Glomerular visceral epithelial cell (primary cell): ENCODE data around the gene POP7.
A peak's percentile ranks its signal among the peaks of the same experiment; 100 is the strongest.
"Not testable (repeated sequence)": the region's sequence is repeated elsewhere in the genome, so short reads cannot be mapped to it uniquely, and the experiment has no call there.

ENCODE experiments used
- DNase-seq: peaks from one replicate; pipeline ENCODE4 v3.0.0-alpha.2; 2016; ENCODE audit errors: extremely low spot score

Gene POP7

DNA sequence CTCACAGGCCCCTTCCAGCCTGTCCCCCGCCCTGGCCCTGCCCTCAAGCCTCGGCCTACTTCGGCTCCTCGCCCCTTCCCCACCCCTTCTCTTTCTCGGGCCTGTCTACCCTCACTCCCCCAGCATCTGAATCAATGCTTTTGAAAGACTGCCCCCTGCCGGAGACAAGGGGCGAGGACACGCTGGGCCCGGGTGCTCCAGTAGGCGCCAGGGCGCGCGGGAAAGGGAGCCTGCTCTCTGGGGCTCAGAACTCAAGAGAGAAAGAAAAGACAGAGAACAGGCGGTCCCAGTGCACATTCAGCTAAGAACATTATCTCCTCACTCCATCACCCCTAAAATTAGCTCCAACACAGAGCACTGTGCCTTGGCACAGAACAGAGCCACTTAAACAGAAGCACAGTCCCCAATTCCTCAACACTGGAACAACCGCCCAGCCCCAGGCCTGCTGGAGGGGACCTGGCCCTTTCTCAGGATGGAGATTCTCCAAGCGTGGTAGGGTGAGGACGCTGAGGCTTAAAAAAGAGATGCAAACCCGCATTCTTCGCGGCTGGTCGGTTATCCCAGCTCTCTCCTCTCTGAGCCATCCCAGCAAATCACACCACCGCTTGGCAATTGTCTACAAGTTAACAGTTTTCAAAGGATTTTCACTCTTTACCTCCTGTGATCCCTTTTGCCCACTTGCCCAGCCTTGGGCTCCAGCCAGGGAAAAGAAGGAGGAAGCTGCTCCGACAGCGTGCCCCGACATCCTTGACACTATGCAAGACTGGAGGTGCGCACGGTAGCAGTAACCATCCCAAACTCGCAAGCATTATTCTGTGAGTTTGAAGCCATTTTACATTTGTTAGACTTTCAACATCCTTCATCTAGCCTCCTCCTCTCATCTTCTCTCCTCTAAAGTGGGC is 14.0 kb upstream of the POP7 start:
- peak; percentile 61 for DNase-seq

DNA sequence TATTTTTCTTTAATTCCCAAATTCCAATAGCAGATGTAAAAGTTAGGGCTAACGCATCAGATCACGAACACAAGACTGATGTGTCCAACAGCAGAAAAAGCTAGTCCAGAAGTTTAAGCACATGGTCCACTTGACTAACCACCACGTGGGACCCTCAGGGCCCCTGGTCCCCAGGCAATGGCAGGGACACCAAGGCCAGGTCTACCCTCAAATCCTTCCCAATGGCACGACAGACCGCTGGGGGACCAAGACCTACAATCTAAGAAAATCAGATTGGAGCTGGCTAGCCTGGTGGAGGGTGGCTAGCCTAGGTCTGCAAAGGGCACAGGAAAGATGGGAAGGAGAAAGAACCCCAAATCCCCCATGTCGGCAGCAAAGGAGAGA is 13.4 kb upstream of the POP7 start:
- DNase-seq: no peak

DNA sequence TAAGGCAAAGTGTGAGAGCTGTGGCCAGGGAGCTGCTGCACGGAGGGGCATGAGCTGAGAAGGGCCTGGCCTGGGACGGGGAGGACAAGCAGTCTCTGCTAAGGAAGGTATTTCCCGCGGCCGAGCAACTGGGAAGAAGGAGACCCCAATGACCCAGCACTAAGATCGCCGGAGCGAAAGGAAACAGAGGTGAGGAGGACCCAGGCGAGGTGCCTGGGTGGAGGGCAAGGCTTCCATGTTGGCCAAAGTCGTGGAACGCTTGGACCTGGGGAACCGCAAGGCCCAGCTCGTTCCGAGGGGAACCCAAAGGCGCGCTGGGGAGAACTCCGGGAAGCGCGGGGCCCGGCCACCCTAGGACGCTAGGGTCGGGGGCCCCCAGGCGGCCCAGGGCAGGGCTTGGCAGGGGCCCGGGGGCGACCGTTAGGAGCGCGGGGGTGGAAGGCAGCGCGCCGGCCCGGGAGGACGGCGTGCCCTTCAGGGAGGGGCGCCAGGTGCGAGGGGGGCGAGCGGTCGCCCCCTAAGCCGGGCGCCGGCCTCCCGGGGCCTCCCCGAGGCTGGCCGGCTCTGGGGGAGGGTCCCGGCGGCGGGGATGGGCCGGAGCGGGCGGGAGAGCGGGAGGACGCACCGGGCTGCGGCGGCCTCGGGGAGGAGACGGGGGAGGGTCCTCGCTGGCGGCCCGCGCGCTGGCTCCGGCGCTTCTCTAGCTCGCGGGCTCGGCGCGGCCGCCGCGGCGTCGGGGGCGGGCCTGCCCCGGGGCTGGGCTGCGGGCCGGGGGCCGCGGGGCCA is 12.4 kb upstream of the POP7 start:
- no peak for DNase-seq

DNA sequence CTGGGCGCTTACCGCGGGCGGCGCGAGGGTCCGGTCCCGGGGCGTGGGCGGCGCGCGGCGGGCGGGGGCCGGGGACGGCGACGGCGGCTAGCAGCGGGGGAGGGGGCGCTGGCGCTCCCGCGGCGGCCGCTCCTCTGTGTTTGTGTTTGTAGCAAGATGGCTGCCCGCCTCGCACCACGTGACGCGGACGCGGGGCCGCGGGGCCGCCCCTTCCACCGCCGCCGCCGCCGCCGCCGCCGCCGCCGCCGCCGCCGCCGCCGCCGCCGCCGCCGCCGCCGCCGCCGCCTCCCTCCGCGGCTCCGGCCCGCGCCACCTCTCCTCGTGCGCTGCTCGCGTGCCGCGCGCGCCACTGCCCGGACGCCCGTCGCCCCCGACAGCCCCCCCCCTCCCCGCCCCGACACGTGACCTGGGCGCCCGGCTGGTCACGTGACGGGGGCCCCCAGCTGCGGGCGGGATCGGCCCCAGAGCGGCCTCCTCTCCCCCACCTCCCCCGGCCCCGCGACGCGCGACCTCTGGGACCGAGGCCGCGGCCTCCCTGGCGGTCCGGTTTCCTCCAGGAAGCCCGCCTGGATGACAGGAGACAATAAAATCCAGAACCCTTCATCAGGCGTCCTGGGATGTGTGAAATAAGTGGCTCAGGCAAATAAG is 11.7 kb upstream of the POP7 start, which contains the start of gene GIGYF1:
Gene GIGYF1 (minus strand): TSS at position 153 of the 648 bp plus-strand sequence. CDS start 6,012 bp downstream, outside the sequence.
- DNase-seq: peak; percentile 66

DNA sequence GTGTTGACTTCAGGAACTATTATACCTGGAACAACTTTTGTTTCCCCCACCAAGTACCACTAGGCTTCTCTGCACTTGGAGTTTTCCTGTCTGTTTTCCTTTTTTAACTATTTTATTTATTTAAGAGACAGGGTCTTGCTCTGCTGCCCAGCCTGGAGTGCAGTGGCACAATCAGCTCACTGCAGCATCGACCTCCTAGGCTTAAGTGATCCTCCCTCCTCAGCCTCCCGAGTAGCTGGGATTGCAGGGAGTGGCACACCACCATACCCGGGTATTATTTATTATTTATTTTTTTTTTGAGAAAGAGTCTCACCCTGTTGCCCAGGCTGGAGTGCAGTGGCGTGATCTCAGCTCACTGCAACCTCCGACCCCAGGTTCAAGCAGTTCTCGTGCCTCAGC is 9.8 kb upstream of the POP7 start:
- DNase-seq: no peak

DNA sequence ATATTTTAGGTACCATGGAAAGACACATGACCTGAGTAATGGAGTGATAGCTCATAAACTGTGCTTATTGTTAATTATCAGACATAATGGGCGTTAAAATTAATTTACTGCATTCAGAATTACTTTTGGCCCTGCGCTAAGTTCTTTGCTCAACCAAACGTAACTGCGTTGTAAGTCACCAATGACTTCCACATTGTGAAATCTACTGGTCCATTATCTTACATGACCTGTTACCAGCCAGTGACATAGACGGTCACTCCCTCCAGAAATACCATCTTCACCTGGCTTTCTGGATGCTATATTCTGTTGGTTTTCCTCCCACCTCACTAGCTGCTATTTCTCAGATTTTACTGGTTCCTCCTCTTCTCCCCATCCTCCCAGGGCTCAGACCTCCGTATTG is 6.9 kb upstream of the POP7 start:
- DNase-seq: no peak

DNA sequence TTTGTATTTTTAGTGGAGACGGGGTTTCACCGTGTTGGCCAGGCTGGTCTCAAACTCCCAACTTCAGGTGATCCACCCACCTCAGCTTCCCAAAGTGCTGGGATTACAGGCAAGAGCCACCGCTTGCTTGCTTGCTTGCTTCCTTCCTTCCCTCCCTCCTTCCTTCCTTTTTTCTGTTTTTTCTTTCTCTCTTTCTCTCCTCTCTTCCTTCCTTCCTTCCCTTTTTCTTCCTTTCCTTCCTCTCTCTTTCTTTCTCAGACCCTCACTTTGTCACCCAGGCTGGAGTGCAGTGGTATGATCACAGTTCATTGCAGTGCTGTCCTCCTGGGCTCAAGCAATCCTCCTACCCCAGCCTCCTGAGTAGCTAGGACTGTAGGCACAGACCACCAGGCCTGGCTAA is 4.8 kb upstream of the POP7 start:
- not testable (repeated sequence) for DNase-seq

DNA sequence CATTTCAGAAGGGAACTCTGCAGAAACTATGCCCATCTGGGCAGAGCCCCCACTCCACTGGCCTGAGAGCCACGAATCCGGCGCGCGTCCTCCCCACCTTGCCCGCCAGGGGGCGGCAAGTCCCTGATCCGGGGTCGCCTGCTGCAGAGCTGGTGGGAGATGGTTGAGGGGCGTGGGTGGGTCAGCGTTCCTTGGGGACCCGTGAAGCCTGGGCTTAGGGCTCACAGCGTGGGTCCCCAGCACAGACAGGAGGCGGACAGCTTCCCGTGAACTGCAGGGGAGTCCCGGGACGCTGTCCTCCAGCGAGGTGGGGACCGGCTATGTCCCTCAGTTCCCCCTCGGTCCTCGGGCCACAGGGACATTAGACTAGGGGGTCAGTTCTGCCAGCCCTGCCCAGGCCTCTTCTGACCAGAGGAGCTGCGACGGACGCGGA is 585 bp upstream of the POP7 start:
- peak; percentile 70 for DNase-seq

DNA sequence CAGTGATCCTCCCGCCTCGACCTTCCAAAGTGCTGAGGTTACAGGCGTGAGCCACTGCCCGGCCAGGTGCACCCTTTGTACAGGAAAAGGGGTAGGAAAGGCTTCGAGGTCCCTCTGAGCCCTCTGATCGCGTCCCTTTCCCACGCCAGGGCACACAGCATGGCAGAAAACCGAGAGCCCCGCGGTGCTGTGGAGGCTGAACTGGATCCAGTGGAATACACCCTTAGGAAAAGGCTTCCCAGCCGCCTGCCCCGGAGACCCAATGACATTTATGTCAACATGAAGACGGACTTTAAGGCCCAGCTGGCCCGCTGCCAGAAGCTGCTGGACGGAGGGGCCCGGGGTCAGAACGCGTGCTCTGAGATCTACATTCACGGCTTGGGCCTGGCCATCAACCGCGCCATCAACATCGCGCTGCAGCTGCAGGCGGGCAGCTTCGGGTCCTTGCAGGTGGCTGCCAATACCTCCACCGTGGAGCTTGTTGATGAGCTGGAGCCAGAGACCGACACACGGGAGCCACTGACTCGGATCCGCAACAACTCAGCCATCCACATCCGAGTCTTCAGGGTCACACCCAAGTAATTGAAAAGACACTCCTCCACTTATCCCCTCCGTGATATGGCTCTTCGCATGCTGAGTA is 871 bp downstream of the POP7 start:
- no peak for DNase-seq

DNA sequence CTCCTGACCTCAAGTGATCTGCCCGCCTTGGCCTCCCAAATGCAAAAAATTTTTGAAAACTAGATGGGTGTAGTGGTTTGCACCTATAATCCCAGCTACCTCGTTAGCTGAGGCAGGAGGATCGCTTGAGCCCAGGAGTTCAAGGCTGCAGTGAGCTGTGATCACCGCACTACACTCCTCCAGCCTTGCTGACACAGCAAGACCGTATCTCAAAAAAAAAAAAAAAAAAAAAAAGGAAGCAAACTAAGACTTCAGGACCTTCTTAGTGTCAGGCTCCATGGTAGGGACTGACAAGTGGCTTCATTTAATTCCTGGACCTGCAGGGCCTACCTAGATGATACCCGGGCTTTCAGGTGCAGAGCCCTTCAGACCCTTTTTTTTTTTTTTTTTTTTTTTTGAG is 2.5 kb downstream of the POP7 start:
- no peak for DNase-seq

DNA sequence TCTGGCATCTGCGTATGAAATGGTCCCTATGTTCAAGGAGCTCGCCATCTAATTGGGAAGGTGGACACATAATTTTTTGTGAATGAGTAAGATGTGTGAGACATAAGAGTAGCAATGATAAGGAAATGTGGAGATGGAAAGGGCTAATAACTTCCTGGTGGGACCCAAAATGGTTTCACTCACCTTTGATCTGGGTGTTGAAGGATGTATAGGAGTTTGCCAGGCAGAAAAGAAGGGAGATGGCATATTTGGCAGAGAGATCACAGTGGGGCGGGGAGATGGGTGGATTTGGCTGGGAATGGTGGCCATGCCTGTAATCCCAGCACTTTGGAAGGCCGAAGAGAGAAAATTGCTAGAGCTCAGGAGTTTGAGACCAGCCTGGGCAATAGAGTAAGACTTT is 4.5 kb downstream of the POP7 start:
- no peak for DNase-seq

DNA sequence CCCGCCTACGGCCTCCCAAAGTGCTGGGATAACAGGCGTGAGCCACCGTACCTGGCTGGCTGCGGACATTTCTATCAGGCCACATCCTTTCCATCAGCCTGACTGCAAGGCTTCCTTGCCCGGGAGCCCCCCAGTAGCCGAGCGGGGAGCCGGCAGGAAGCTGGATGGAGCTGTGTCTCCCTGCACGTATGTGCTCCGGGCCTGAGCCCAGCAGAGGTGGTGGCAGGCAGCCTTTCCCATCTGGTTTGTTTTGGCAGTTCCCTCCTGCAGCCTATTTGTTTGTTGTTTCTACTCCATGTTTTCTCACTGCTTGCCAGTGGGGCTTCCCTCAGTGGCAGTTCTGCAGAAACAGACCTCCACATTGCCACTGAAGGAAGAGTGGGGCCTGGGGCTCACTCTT is 5.4 kb downstream of the POP7 start:
- no peak for DNase-seq

DNA sequence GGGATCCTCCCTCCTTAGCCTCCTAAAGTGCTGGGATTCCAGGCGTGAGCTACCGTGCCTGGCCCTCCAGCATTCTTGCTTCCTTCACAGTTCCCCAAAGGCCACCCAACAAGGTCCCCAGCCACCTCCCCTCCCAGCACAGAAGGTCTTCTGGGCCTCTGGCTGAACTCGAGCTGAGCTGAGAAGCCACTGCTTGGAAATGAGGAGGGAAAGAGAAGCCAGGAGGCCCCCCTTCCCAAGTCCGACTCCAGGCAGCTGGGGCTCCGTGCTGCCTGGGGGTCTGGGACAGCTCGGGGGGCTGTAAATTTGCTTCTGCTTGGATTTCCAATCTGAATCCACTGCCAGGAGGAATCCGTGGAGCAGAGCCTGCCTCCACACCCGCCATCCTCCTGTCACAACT is 8.8 kb downstream of the POP7 start:
- no peak for DNase-seq

DNA sequence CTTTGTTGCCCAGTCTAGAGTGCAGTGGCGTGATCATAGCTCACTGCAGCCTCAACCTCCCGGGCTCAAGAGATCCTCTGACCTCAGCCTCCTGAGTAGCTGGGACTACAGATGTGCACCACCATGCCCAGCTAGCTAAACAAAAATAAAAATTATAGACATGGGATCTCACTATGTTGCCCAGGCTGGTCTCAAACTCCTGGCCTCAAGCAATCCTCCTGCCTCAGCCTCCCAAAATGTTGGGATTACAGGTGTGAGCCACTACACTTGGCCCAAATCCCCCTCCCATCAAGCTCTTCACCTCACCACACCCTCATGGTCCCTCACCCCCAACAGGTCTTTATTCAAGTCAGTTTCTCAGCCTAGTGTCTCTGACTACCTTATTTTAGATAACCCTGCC is 11.2 kb downstream of the POP7 start:
- DNase-seq: not testable (repeated sequence)

DNA sequence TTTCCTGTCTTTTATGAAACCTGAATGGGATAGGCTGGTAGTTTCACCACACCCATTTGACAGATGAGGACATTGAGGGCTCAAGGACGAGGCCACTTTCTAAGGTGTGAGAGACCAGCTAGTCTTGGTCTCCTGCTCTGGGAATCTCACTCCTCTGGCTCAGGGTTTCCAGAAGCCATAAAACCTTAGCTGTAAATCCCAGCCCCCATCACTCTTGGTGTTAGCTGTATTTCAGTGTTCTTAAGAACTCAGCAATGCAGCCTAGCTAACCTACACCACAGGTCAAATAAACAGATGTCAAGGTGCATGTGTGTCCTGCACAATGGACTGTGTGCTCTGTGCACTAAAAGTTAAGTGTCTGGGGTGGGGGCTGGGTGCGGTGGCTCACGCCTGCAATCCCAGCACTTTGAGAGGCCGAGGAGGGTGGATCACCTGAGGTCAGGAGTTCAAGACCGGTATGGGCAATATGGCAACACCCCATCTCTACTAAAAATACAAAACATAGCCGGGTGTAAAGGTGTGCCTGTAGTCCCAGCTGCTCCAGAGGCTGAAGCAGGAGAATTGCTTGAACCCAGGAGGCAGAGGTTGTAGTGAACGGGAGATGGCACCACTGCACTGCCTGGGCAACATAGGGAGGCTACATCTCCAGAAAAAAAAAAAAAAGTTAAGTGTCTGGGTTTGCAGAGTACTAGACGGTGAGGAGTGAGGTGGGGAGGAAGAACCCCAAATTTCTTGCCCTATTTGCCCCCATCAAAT is 13.8 kb downstream of the POP7 start:
- no peak for DNase-seq

DNA sequence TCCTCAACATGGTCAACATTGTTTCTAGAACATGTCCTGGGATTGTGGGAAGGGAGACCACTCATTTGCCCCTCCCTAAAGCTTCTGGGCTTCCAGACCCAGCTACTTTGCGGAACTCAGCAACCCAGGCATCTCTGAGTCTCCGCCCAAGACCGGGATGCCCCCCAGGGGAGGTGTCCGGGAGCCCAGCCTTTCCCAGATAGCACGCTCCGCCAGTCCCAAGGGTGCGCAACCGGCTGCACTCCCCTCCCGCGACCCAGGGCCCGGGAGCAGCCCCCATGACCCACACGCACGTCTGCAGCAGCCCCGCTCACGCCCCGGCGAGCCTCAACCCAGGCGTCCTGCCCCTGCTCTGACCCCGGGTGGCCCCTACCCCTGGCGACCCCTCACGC is 14.4 kb downstream of the POP7 start, which contains the start of gene EPO:
Gene EPO (plus strand): TSS at position 190 of the 392 bp plus-strand sequence. CDS start 513 bp downstream, outside the sequence.
- no peak for DNase-seq

DNA sequence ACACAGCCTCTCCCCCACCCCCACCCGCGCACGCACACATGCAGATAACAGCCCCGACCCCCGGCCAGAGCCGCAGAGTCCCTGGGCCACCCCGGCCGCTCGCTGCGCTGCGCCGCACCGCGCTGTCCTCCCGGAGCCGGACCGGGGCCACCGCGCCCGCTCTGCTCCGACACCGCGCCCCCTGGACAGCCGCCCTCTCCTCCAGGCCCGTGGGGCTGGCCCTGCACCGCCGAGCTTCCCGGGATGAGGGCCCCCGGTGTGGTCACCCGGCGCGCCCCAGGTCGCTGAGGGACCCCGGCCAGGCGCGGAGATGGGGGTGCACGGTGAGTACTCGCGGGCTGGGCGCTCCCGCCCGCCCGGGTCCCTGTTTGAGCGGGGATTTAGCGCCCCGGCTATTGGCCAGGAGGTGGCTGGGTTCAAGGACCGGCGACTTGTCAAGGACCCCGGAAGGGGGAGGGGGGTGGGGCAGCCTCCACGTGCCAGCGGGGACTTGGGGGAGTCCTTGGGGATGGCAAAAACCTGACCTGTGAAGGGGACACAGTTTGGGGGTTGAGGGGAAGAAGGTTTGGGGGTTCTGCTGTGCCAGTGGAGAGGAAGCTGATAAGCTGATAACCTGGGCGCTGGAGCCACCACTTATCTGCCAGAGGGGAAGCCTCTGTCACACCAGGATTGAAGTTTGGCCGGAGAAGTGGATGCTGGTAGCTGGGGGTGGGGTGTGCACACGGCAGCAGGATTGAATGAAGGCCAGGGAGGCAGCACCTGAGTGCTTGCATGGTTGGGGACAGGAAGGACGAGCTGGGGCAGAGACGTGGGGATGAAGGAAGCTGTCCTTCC is 15.0 kb downstream of the POP7 start:
- no peak for DNase-seq

DNA sequence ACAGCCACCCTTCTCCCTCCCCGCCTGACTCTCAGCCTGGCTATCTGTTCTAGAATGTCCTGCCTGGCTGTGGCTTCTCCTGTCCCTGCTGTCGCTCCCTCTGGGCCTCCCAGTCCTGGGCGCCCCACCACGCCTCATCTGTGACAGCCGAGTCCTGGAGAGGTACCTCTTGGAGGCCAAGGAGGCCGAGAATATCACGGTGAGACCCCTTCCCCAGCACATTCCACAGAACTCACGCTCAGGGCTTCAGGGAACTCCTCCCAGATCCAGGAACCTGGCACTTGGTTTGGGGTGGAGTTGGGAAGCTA is 15.5 kb downstream of the POP7 start:
- DNase-seq: no peak

DNA sequence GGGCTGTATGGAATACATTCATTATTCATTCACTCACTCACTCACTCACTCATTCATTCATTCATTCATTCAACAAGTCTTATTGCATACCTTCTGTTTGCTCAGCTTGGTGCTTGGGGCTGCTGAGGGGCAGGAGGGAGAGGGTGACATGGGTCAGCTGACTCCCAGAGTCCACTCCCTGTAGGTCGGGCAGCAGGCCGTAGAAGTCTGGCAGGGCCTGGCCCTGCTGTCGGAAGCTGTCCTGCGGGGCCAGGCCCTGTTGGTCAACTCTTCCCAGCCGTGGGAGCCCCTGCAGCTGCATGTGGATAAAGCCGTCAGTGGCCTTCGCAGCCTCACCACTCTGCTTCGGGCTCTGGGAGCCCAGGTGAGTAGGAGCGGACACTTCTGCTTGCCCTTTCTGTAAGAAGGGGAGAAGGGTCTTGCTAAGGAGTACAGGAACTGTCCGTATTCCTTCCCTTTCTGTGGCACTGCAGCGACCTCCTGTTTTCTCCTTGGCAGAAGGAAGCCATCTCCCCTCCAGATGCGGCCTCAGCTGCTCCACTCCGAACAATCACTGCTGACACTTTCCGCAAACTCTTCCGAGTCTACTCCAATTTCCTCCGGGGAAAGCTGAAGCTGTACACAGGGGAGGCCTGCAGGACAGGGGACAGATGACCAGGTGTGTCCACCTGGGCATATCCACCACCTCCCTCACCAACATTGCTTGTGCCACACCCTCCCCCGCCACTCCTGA is 16.7 kb downstream of the POP7 start:
- DNase-seq: no peak
